D721Med (cell line): ENCODE data around the gene WDR5.

Source experiments
- DNase-seq: peaks from one replicate; pipeline ENCODE4 v3.0.0; 2011; ENCODE audit warnings: low spot score; ENCODE audit not compliant: insufficient read length
- FAIRE-seq: peaks from 2 replicates; lab custom pipeline; 2011; peaks lifted over from hg19 to GRCh38; lab: Jason Lieb, UNC
- TF ChIP-seq, protein P1 (sequence below): IDR thresholded peaks from 2 replicates; pipeline ENCODE4 v1.5.1; 2012; ENCODE audit warnings: mild to moderate bottlenecking, control low read depth; ENCODE audit not compliant: insufficient read depth; ENCODE audit errors: missing control alignments

Gene WDR5

DNA sequence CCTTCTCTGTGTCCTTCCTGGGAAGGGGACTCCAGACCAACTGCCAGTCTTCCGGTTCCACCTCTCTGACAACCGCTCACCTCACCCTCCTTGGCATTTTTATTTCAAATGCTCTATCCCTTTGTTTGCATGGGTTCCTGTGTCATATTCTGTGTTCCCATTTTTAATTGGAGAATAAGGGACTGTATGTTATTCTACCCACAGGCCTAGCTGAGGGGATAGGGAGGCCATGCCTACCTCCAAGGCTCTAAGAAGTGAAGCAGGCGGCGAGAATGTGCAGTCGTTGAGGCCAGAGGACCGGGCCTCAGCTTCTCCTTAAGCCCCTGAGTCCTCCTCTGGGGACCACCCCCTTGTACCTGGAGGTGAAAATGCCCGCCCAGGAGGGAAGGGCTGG lies 936 bp upstream of the WDR5 start:
- FAIRE-seq (no peak), DNase-seq (peak; percentile 54)

DNA sequence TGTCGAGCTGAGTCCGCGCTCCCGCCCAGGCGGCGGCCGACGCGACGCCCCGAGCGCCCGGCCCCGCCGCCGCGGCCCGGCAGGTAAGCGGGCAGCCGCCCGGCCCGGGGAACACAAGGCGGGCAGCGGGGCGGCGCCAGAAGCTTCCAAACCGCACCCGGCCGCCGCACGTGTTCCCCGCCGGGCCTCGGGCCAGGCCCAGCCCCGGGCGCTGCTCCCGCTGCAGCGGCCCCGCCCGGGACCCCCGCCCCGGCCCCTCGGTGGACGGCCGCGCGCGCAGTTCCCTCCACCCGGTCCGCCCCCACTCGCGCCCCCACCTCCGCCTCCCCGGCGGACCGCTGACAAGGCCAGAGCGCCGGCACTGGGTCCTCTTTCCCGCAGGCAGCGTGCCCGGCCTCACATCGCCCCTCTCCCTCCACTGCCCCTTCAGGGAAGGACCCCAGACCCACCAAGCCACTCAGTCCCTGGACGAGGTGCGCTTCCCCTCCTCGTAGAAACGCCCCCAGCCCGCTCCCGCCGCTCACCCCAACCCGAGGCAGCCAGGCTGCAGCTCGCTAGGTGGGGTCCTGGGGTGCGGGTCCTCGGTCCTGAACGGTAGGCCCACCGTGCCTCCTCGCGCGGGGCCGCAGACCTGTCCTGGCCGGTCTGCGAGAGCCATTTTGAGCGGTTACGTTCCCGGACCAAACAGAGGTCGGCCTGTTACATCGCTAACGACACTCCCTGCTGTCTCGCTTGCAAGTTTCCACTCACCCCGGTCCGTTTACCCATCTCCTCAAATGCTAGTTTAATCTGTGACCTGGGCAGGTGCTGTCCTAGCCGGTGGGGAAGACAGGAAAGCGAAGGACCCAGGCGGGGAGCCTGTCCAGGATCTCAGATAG lies 475 bp downstream of the WDR5 start:
- DNase-seq (no peak), FAIRE-seq (no peak)

More for the DNA sequence above, 936 bp upstream of the WDR5 start:
- TF ChIP-seq, protein P1, sequence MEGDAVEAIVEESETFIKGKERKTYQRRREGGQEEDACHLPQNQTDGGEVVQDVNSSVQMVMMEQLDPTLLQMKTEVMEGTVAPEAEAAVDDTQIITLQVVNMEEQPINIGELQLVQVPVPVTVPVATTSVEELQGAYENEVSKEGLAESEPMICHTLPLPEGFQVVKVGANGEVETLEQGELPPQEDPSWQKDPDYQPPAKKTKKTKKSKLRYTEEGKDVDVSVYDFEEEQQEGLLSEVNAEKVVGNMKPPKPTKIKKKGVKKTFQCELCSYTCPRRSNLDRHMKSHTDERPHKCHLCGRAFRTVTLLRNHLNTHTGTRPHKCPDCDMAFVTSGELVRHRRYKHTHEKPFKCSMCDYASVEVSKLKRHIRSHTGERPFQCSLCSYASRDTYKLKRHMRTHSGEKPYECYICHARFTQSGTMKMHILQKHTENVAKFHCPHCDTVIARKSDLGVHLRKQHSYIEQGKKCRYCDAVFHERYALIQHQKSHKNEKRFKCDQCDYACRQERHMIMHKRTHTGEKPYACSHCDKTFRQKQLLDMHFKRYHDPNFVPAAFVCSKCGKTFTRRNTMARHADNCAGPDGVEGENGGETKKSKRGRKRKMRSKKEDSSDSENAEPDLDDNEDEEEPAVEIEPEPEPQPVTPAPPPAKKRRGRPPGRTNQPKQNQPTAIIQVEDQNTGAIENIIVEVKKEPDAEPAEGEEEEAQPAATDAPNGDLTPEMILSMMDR, result no peak

DNA sequence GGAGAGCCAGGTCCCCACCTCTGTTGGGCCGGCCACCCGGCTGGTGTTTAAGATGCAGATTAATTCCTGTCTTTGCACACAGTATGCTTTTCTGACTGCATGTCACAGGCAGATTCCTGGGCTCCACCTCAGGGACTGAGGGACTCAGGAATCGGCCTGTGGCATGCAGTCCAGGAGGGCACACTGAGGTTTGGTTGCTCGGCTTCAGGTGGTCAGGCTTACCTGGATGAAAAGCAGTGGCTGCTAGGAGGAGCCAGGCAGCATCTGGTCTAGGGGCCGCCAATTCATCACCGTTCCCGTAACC lies 1.1 kb downstream of the WDR5 start:
- FAIRE-seq (no peak), DNase-seq (no peak)
- TF ChIP-seq, protein P1, result no peak

More for the DNA sequence above, 475 bp downstream of the WDR5 start:
- TF ChIP-seq, protein P1, result no peak

DNA sequence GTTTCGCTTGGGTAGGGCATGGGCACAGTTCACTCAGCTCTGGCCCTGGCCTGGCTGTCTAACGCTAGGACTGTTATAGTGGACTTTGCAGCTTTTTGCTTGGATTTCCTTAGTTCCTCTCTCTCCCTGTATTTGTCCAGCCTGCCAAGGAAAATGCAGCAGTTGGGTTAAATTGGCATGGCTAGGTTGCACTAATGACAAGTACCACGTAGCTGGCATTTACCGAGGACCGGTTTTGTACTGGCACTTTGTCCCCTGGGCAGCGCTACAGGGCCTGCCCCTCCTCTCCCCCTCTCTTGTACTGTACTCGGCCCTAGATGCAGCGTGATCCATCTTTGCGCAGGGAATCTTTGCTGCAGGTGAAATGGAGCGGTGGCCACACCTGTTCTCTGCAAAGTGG lies 2.4 kb downstream of the WDR5 start:
- FAIRE-seq, result no peak
- no peak for DNase-seq
- TF ChIP-seq, protein P1, result no peak

DNA sequence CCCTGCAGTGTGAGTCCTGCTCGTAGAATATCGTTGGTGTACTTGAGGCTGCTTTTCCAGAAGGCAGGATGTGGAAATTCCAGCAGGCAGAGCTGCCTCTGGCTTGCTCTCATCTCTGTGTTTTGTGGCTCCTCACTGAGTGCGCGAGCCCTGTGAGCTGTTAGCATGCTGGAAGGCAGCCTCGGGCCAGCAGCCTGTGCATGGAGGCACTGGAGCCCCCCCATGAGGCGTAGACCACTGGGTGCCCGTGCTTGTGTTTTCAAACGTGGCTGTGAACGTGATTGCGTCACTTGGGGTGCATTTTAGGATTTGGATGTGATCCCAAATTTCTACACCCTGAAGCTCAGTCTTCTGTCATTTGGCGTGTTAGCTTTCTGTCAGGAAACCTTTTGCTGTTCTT lies 3.2 kb downstream of the WDR5 start:
- DNase-seq, result no peak
- FAIRE-seq, result no peak

DNA sequence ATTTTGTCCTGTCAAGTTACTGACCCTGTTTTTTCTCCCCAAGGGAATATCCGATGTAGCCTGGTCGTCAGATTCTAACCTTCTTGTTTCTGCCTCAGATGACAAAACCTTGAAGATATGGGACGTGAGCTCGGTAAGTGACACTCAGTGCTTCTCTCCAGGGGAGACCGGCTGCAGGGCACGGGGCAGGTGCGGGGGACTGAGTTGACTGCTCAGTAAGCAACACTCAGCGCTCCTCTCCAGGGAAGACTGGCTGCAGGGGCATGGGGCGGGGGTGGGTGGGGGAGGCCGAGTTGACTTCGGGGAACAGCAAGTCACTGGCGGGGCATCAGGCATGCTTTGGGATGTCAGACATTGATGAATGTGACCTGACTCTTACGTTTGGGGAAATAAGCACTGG lies 6.0 kb downstream of the WDR5 start:
- no peak for DNase-seq
- no peak for FAIRE-seq
- TF ChIP-seq, protein P1, result no peak

More for the DNA sequence above, 3.2 kb downstream of the WDR5 start:
- TF ChIP-seq, protein P1, result no peak

DNA sequence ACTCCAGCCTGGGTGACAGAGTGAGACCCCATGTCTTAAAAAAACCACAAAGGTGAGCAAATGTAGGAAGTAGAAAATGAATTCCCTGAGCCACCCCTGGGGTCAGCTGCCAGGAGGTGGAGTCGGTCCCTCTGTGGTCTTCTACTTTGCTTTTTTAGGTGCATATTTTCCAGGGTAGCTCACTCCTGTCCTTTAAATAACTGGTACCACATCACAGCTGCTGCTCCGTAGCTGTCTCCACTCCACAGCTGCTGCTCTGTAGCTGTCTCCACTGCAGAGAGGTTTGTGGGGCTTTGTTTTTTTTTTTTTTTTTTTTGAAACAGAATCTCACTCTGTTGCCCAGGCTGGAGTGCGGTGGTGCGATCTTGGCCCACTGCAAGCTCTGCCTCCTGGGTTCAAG lies 8.9 kb downstream of the WDR5 start:
- DNase-seq, result no peak

More for the DNA sequence above, 8.9 kb downstream of the WDR5 start:
- no peak for FAIRE-seq
- TF ChIP-seq, protein P1, result no peak
